Measurements from ENCODE around the gene ICOSLG. TPM values are rescaled to one million over a fixed set of nuclear protein-coding genes. Genes with fewer than 3 reads are reported as not detected.

Gene ICOSLG
- total and polyA plus RNA-seq, 2 of the 4 experiments (the other 2 are of a cell fraction) = under 0.01 to 0.09 TPM

DNA sequence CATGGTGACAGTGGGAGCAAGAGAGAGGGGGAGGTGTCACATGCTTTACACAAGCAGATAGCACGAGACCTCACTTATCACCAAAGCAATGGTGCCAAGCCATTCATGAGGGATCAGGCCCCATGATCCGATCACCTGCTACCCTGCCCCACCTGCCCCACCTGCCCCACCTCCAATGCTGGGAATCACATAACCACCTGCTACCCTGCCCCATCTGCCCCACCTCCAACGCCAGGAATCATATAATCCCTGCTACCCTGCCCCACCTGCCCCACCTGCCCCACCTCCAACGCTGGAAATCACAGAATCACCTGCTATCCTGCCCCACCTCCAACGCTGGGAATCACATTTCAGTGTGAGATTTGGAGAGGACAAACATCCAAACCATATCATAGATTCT, 34.3 kb upstream of the ICOSLG start:
- POLR2A ChIA-PET (ENCODE audit: unreplicated experiment) = no interaction called here
- Histone ChIP-seq H3K14ac (replicated peaks; ENCODE audit: low read depth, low read length) (no peak overlapping the region), H3K4me3 (ENCODE audit: insufficient read depth, low read depth, low read length) (no peak overlapping the region), H3K4ac (ENCODE audit: low read depth, low read length) (no peak overlapping the region), H3K9me3 (ENCODE audit: control insufficient read depth, insufficient read depth, low read length) (no peaks in the 10 kb centered on the region), H3K9ac (ENCODE audit: low read depth, low read length) (no peak overlapping the region), H3K27me3 (ENCODE audit: control insufficient read depth, insufficient read depth, low read length) (peaks cover 14% of the 10 kb centered on the region), H2BK20ac (ENCODE audit: low read depth, low read length) (no peak overlapping the region), H3K18ac (ENCODE audit: low read depth, low read length) (no peak overlapping the region), H2AFZ (replicated peaks; ENCODE audit: low read length, poor library complexity) (no peak overlapping the region), H2BK120ac (ENCODE audit: low read depth, low read length) (no peak overlapping the region), H3K9me1 (ENCODE audit: insufficient read depth, low read length) (no peaks in the 10 kb centered on the region), H3K23ac (ENCODE audit: low read depth, low read length) (no peak overlapping the region), H3K36me3 (ENCODE audit: control insufficient read depth, insufficient read depth, low read length) (no peaks in the 10 kb centered on the region), H3K56ac (ENCODE audit: extremely low read depth, insufficient read depth, low read length) (no peak overlapping the region), H3K4me1 (ENCODE audit: control insufficient read depth, insufficient read depth, low read length) (no peaks in the 10 kb centered on the region), H3K27ac (ENCODE audit: insufficient read depth, low read length) (no peak overlapping the region), H4K20me1 (ENCODE audit: insufficient read depth, low read length) (no peaks in the 10 kb centered on the region), H4K5ac (ENCODE audit: low read depth, low read length) (no peak overlapping the region), H2AK5ac (ENCODE audit: low read depth, low read length) (no peak overlapping the region), H3K4me2 (ENCODE audit: low read depth, low read length) (no peak overlapping the region), H3K79me1 (ENCODE audit: low read depth in 1 of 2, low read length in 2 of 2) (no peaks in the 10 kb centered on the region), H2AK9ac (replicated peaks; ENCODE audit: low read depth, low read length, poor library complexity) (no peak overlapping the region), H2BK5ac (ENCODE audit: low read depth, low read length, poor library complexity, severe bottlenecking) (no peak overlapping the region), H2BK15ac (ENCODE audit: low read depth, low read length) (no peak overlapping the region), H4K8ac (ENCODE audit: low read depth in 2 of 2, low read length in 2 of 2) (no peak overlapping the region), H4K91ac (ENCODE audit: insufficient read depth, low read depth, low read length) (no peak overlapping the region)
- dilution Hi-C loops (cut with HindIII; ENCODE audit: low sequenced_read_pairs, unreplicated experiment) = no loop called here
- intact Hi-C loops (cut with micrococcal nuclease) = no loop called here
- TF ChIP-seq, protein P1, sequence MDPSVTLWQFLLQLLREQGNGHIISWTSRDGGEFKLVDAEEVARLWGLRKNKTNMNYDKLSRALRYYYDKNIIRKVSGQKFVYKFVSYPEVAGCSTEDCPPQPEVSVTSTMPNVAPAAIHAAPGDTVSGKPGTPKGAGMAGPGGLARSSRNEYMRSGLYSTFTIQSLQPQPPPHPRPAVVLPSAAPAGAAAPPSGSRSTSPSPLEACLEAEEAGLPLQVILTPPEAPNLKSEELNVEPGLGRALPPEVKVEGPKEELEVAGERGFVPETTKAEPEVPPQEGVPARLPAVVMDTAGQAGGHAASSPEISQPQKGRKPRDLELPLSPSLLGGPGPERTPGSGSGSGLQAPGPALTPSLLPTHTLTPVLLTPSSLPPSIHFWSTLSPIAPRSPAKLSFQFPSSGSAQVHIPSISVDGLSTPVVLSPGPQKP (IDR thresholded peaks at IDR 0.05; ENCODE audit: borderline replicate concordance, low read depth, low read length) = no peak
- no peak for TF ChIP-seq SMC3 (IDR thresholded peaks at IDR 0.05; ENCODE audit: low read depth, low read length)
- CTCF ChIA-PET = no interaction called here
- ATAC-seq (ENCODE audit: low read depth) = no peak
- no TSS peak for BruUV-seq (replicated peaks)
- 80% methylated on average over 1 of the region's 5 CpGs; no CpG with 5 or more reads in 1 of the 2 experiments for whole genome bisulfite sequencing, 2 experiments (ENCODE audit: extremely low coverage in 2 of 2, insufficient read length in 1 of 2)
- no peak for DNase-seq
- in situ Hi-C loops (cut with MboI; ENCODE audit: low sequenced_read_pairs) = no loop called here

All from IMR-90 (cell line).